Neural progenitor cell (in vitro differentiated cells): ENCODE results near the gene DRAXIN.

Experiments used
- CTCF ChIP-seq: fragments of 200-600 bp; sonication (generic); IDR thresholded peaks from 2 replicates; pipeline ENCODE4 v1.5.1; 2017; ENCODE audit warnings: antibody characterized with exemption, mild to moderate bottlenecking
- EZH2 ChIP-seq: fragments of 200-600 bp; sonication (generic); IDR thresholded peaks from 2 replicates; pipeline ENCODE4 v1.6.1; 2017; ENCODE audit warnings: antibody characterized with exemption, mild to moderate bottlenecking, moderate library complexity
- EZH2phosphoT487 ChIP-seq: fragments of 200-600 bp; sonication (generic); IDR thresholded peaks from 2 replicates; pipeline ENCODE4 v1.6.1; 2017; ENCODE audit warnings: antibody characterized with exemption

- TF ChIP-seq CTCF (no peak), EZH2 (no peak), EZH2phosphoT487 (no peak)
These were observed 14.1 kb downstream of the DRAXIN start for GRCh38 chr1:11705596-11705995.
